Renal cortical epithelial cell (primary cell): ENCODE measurements around the gene FAM222A. TPM values are rescaled to one million over a fixed set of nuclear protein-coding genes. Genes with fewer than 3 reads are reported as not detected.
"Not testable (repeated sequence)": the region's sequence is repeated elsewhere in the genome, so short reads cannot be mapped to it uniquely, and the experiment has no call there.

Source experiments
- DNase-seq: peaks from one replicate; pipeline ENCODE4 v3.0.0-alpha.2; 2011; ENCODE audit warnings: low read depth
- total RNA-seq: library from RNA; depleted of rRNA; stranded (reverse); fragments of >200 nt; gene quantifications from 2 replicates; pipeline ENCODE4 v1.2.3, GENCODE V29; 2014

The FAM222A gene
- total RNA-seq, 1 donor from 2014 or later = 3.1 TPM

DNA sequence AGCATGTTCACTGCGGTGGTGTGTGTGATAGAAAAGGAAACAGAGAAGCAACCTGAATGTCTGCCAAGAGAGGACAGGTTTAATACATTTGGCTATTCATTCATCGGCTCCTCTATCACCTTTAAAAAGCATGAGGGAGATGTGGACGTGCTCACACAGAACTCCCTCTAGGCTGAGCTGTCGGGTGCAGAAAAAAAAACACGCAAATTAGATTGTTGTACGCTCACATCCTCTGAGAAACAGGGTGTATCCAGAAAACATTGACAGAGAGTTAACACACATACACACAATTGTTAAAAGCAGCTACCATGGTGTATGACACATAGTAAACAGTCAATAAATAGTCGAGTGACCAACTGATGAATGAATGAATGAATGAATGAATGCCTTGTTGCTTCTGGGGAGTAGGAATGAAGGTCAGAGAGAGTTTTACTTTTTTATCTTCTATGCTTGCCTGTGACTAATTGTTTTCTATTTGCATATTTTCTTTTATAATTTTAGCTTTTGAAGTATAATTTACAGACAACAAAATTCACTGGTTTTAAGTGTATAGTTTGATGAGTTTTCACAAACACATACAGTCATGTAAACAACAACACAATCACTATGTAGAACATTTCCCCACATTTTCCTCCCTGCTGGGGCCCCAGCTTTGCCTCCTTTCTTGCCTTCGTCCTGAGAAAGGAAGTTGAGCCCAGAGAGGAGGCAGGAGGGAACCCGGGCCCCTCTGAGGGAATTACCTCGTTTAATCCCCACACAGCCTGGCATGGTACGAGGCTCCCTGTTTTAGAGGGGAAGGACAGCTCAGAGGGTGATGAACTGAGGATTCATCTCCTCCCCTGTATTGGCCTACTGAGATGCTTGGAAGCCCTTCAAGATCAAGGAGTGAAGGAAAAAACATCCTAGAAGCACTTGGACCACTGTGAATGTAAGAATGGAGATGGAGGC, 19.7 kb upstream of the FAM222A start:
- no peak for DNase-seq

DNA sequence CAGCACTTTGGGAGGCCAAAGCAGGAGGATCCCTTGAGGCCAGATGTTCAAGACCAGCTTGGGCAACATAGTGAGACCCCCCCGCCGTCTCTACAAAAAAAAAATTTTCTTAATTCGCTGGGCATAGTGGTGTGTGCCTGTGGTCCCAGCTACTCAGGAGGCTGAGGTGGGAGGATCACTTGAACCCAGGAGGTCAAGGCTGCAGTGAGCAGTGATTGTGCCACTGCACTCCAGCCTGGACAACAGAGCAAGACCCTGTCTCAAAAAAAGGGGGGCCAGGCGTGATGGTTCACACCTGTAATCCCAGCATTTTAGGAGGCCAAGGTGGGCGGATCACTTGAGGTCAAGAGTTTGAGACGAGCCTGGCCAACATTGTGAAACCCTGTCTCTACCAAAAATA, 19.0 kb upstream of the FAM222A start:
- DNase-seq = not testable (repeated sequence)

GRCh38 chr12:109695416-109695815, 18.2 kb upstream of the FAM222A start:
- DNase-seq = no peak

DNA sequence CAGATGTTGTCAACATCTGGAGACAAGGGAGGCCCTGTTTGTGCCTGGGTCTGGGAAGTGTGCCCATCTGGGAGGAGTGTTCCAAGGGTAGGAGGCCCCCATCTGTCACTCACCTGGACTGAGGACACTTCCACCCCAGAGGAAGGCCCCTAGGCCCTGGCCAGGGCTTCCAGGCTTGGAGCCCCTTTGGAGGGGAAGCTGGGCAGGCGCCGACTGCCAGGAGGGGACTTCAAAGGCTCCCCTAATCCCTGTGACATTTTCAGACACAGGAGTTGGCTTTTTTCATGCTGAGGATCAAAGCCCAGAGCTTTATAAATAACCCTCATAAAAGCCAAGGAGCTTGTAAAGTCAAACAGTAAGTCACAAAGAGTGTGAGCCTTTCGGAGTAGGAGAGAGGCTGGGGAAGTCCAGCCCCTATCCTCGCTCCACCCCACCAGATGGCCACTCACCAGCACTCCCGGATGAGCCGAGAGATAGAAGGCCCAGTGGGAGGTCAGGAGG, 17.6 kb upstream of the FAM222A start:
- no peak for DNase-seq

GRCh38 chr12:109696485-109697269, 16.9 kb upstream of the FAM222A start:
- DNase-seq = peak; percentile 50

- no peak for DNase-seq
Observed at GRCh38 chr12:109697270-109697553, 16.4 kb upstream of the FAM222A start.

DNA sequence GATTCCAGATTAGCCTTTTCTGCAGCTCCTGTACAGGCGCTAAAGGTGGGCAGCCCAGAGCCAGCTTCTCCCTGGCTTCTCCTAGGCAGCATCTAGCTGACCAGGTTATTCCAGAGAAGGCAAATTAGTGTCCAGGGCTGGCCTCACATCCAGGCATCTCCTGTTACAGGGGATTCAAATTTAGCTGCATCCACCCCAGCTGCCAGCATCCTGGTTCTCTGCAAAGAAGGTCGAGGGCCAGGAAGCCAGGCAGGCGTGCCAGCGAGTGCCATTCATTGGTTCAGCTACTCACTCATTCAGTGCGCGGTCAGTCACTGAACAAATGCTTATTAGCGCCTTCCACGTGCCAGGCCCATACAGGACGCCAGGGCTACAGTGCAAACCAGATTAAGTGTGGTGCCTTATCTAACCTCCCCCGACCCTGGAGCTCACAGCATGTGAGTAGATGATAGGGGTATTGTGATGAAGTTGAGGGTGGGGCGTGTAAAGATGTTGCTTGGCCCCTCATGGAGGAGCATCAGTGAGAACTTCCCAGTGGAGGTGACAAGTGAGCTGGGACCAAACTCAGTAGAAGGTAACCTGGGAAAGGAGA, 15.7 kb upstream of the FAM222A start:
- DNase-seq = no peak

GRCh38 chr12:109698820-109699219, 14.8 kb upstream of the FAM222A start:
- no peak for DNase-seq

DNA sequence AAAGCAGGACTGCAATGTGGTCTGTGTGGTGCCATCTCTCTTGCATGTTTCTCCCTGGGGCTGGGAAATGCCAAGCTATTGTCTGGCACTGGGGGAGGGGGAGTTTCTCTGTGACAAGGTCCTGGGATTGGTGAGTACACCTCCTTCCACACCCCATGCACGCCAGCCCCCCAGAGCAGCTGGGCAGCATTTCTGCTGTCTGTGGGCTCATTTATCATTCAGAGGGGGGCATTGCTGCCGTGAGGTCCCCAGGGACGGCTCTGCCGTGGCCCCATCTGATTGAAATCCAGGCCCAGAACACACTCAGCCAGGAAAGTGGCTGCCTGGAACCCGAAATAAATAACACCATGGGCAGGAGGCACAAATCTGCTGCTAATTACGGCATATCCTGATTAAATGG, 12.6 kb upstream of the FAM222A start:
- no peak for DNase-seq

DNA sequence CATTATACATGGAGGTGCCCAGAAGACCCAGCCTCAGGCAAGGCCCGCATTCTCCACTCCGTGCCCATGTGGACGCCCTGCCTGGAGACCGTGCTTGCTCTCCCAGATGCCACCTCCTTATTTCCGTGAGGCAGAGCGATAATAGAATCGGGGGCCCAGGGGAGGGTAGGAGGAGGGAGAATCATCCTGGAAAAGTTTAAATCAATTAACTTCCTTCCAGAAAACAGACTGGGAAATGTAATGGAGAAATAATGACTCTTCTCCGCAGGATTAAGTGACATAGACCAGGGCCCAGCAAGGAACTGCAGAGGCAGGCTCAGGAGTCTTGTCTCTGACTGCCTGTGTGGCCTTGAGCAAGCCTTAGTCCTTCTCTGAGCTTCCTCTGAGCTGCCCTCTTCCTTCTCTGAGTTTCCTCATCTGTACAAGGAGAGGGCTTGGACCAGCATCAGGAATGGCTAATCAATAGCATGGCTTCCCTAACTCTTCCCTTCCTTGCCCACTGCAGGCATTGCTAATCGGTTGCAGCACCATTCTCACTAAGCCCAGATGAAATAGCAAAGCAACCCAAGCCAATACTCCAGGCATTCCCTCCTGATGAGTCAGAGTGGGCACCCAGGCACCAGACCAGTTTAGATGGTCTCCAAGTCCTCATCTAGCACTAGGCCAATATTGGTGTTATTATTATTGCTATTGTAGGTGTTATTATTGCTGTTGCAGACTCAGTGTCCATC, 11.3 kb upstream of the FAM222A start:
- no peak for DNase-seq

GRCh38 chr12:109703684-109704083, 9.9 kb upstream of the FAM222A start:
- no peak for DNase-seq

DNA sequence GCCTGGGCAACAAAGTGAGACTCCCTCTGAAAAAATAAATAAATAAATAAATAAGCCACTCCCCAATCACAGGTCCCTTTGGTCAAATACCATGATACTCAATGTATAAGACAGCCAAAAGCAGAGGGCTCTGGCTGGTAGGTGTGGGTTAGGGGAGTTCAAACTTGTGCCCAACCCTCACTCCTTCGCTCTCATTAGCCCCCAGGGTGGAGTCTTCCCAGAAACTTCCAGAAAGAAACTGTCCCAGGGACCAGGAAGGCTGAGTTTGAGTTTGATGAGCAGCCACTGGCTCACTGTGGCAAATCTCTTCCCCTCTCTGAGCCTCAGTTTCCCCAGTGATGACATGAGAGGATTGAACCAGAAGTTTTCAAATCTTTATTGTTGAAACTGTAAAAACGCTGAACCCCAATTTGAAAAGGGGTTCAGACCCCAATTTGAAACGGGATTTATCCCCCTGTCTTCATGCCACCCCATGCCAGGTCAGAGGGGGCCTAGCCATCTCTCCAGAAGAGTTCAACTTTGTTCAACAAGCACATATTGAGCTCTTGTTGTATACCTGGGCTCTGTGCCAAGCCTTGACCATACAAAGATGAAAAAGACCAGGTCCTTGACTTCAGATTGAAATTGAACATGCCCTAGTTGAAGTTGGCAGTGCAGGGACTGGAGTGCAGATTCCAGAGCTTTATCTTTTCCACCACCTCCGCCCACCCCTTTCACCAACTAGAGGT, 9.1 kb upstream of the FAM222A start:
- DNase-seq = no peak

GRCh38 chr12:109705291-109705690, 8.3 kb upstream of the FAM222A start:
- DNase-seq = no peak

DNA sequence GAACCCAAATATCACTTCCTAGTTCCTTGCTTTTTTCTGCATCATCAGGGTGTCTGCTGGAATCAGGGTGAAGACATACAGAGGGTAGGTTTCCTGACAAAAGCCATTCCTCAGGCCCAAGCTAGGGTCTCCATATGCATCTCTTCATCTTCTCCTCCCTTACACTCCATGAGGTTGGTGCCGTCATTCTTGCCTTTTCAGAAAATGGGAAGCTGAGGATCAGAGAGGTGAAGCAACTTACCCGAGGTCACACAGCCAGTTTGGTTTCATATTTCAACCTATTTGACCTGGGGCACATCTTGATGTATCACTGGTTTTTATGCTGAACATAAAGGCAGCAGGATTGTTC, 7.3 kb upstream of the FAM222A start:
- DNase-seq = no peak

DNA sequence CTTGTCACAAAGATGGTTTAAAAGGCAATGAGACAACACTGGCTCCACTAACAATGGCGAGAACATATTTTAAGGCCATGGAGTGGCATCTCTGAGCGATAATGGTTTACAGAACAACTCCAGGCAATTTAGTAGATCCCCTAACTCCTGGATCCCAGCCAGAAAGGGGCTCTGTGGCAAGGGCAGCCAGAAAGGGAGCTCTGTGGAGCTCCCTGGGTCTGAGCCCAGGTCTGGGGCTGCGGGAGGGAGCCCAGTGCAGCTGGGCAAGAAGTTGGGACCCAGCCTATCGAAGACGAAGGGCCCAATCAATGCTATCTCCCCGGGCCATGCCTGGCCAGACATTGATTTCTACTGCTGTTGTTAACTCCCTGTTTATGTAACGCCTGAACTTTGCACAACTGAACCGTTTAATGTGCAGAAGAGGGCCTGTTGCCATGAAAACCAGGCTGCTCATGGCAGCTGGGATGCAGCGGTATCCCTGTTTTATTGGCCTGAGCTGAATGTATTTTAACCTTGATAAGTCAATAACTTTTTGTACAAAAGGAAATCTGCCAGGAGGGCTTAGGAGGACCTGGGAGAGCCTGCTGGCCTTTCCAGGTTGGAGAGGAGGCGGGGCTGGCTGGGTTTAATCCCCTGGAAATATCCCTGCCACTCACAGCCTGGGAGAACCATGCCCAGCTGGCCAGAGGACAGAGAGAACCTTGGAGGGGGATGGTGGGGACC, 6.7 kb upstream of the FAM222A start:
- DNase-seq = no peak

GRCh38 chr12:109707470-109707821, 6.2 kb upstream of the FAM222A start:
- no peak for DNase-seq

DNA sequence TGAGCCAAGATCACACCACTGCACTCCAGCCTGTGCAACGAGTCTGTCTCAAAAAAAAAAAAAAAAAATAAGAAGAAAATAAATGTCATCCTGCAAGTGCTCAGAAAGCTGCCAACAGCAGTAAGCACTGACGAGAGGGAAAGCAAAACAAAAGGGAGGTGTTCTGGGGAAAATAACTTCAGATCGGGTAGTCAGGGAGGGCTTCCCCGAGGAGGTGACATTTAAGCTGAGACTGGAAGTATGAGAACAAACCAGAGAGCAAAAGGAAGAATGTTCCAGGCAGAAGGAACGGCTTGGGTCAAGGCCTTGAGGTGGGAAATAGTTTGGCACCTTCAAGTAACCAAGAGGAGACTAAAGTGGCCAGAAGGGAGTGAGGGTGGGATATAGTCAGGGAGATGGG, 4.7 kb upstream of the FAM222A start:
- DNase-seq = no peak

DNA sequence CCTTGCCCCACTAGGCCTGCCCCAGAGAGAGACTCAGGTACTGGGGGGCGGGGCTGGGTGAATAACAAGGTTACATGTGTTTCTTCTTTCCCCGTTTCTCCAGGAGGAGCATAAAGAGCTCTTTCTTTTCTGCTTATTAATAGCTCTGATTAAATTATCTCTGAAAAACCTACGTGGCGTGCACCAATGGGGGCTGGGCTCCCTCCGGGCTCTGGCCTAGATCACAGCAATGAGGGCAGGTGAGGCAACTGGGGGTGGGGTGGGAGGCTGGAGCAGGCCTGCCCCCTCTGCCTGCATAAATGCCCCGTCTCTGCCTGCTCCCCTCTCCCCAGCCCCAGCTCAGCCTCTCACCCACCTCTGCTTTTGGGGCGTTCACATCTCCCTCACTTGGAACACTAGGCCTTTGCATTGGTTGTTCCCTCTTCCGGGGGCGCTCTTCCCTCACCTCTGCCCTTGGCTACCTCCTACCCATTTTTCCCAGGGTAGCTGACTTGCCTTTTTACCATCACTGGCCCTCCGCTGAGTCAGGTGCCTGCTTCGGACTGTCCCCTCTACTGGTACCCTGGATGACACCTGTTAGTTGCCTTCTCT, 4.1 kb upstream of the FAM222A start:
- DNase-seq = no peak

- no peak for DNase-seq
Observed at GRCh38 chr12:109710205-109710746, 3.3 kb upstream of the FAM222A start.
